ENCODE data around the gene GATAD2A. TPM values are rescaled to one million over a fixed set of nuclear protein-coding genes. Genes with fewer than 3 reads are reported as not detected.

Gene GATAD2A
- total RNA-seq, 4 donors from 2014 or later: 73.8 to 128 (median 87.7) TPM

DNA sequence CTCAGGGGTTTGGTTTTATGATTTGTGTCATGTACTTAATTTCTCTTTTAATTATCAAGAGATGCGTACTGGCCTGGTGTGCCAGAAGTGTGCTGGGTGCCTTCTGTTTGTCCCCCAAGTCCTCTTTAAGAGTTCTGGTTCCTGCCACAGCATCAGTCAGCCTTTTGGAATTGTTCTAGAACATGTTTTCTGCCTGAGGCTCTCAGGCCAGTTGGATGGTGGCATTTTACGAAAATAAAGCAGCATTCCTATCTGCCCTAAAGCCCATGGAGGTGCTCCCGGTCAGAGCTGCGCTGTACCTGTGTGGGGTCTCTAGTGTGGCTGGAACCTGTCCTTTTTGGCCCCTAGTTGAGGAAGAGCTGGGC lies 55.8 kb downstream of the GATAD2A start:
- intact Hi-C loops (cut with DNase I; ENCODE audit: low total_unique reads): no loop called here
- TF ChIP-seq, protein P1, sequence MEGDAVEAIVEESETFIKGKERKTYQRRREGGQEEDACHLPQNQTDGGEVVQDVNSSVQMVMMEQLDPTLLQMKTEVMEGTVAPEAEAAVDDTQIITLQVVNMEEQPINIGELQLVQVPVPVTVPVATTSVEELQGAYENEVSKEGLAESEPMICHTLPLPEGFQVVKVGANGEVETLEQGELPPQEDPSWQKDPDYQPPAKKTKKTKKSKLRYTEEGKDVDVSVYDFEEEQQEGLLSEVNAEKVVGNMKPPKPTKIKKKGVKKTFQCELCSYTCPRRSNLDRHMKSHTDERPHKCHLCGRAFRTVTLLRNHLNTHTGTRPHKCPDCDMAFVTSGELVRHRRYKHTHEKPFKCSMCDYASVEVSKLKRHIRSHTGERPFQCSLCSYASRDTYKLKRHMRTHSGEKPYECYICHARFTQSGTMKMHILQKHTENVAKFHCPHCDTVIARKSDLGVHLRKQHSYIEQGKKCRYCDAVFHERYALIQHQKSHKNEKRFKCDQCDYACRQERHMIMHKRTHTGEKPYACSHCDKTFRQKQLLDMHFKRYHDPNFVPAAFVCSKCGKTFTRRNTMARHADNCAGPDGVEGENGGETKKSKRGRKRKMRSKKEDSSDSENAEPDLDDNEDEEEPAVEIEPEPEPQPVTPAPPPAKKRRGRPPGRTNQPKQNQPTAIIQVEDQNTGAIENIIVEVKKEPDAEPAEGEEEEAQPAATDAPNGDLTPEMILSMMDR (IDR thresholded peaks at IDR 0.05): no peak
- TF ChIP-seq POLR2A (IDR thresholded peaks at IDR 0.05): no peak
- DNase-seq (ENCODE audit: low spot score in 2 of 2): no peak
- 73 to 84% methylated on average over 3 to 4 of the region's 4 CpGs for WGBS, 2 donors
- H3K4me3 ChIP-seq (ENCODE audit: low read depth, poor library complexity, severe bottlenecking): no peak overlapping the region

DNA sequence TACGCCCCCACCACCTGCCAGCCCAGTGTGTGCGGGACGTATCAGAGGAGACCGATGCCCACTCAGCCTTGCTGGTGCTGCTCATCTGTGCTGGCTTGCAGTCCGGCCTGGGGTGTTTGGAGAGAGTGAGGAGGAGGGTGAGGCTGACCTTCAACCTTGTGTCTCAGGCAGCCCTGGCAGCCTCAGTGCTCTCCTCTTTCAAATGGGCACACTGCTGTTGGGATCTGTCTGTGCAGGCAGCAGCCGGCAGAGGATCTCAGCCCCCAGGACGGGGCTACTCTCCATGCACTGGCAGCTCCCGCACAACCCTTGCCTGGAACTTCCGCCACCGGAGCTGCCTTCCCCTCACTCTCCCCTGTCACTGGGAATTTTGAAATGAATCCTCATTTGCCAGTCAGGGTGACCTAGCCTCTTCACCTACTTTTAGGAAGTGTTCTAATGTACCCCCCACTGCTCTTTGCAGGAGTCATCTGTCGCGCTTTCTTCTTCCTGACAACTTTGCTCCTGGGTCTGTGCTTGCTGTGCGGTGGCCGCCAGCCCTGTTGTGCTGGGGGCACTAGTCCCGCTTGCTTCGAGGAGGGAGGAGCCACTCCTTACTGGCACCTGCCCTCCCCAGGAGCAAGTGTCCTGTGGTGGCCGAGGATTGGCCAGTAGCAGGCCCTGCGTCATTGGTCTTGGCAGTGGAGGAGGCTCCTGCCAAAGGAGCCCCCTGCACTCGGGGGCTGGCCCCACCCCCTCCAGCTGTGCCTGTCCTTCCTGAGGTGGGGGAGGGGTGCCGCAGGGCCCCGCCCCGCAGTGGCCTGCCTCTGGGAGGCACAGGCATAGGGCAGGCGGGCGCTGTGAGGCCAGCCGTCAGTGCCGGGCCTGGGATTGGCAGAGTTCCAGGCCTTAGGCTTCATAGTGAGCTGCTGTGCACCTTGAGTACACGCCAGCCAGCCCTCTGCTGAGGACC lies 56.5 kb downstream of the GATAD2A start:
- DNase-seq (ENCODE audit: low spot score in 2 of 2): no peak
- WGBS, 2 donors: 48 to 50% methylated on average over 20 to 22 of the region's 27 CpGs
- TF ChIP-seq, protein P1 (IDR thresholded peaks at IDR 0.05): no peak
- no peak for TF ChIP-seq POLR2A (IDR thresholded peaks at IDR 0.05)
- intact Hi-C loops (cut with DNase I; ENCODE audit: low total_unique reads): no loop called here
- no peak overlapping the region for H3K4me3 ChIP-seq (ENCODE audit: low read depth, poor library complexity, severe bottlenecking)

DNA sequence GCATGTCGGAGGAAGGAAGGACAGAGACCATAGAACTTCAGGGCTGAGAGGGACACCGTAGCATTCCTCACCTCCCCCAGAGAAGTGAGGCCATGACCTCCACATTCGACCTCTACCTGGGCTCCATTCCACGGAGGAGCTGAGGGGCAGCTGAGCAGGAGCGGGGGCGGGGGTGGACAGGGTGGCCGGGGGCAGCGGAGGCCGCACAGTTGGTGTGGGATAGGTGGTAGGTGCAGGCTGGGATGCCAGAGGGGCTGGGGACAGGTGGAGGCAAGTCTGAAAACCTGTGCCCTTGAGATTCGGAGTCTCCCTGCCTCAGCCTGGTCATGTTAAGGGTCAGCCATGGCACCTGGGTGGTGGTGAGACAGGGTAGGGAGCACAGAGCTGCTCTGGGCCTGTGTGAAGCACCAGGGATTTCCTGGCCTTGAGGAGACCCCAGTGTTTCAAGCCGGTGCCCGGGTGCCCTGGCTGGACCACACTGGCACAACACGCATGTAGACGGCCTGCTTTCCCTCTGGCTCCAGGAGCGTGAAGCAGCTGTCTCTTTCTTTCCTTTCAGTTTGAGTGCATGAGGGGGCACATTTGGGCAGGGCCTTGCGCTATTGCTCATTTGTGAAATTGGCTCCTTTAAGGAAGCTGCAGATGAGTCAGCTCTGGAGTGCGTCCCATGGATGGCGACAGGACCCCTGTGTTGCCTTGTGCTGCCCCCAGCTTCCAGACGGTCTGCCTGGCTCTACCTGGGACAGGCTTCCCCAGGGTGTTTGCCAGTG lies 58.1 kb downstream of the GATAD2A start:
- TF ChIP-seq, protein P1 (IDR thresholded peaks at IDR 0.05): no peak
- TF ChIP-seq POLR2A (IDR thresholded peaks at IDR 0.05): no peak
- no peak overlapping the region for H3K4me3 ChIP-seq (ENCODE audit: low read depth, poor library complexity, severe bottlenecking)
- DNase-seq (ENCODE audit: low spot score in 2 of 2): no peak
- WGBS, 2 donors: 44 to 55% methylated on average over 16 to 19 of the region's 19 CpGs
- intact Hi-C loops (cut with DNase I; ENCODE audit: low total_unique reads): no loop called here

DNA sequence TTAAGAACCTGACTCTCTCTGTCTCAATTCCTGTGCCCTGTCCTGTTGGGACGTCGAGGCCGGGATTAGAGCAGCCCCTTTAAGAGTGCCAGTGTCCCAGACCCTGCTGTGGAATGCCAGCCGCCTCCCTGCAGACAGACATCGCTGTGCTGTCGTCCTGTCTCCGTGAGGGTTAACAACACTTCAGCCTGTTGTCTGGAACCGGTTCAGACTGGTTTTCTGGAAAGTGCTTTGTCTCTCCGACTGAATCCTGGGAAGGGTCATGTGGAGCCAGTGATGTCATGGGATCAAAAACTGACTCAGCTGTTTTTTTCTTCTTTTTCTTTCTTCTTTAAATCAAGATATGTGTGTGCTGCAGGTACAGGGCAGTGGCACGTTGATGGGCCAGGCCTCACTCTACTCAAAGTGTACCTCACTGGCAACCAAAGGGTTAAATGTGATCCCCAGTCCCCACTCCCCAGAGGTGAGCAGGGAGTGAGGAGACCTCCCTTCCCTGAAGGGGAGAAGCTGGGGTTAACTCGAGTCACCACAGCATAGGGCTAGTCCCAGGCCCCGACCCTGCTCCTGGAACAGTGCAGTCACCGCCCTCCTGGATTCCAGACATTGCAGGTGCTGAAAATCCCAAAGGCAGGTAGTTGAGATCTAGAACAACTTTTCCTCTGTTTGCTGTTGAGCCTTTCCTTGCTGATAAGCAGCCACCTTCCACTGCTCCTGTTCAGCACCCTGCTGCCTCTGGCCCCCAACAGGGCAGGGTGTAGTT lies 59.0 kb downstream of the GATAD2A start:
- intact Hi-C loops (cut with DNase I; ENCODE audit: low total_unique reads): no loop called here
- no peak for DNase-seq (ENCODE audit: low spot score in 2 of 2)
- TF ChIP-seq, protein P1 (IDR thresholded peaks at IDR 0.05): no peak
- TF ChIP-seq POLR2A (IDR thresholded peaks at IDR 0.05): no peak
- no peak overlapping the region for H3K4me3 ChIP-seq (ENCODE audit: low read depth, poor library complexity, severe bottlenecking)
- 36 to 44% methylated on average over 13 of the region's 13 CpGs for WGBS, 2 donors

DNA sequence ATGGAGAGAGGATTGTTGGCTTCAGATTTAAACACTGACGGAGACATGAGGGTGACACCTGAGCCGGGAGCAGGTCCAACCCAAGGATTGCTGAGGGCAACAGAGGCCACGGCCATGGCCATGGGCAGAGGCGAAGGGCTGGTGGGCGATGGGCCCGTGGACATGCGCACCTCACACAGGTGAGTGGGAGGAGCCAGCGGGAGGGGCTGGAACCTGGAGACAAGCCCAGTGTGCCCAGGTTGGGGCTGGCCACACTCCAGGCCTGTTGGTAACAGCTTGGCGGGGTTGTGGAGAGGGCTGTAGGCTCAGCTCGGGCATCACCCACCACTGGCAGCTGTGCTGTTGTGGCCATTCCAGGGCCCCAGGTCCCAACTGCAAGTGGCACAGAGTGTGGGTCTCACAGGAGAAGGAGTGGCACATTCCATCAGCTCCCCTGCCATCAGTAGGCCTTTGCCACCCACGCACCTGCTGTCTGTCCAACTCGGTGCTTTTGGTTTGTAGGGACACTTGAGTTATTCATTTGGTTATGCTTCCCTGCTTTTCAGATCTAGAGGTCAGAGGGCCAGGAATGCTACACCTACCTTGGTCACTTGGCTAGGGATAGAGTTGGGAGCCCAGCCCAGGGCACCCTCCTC lies 60.1 kb downstream of the GATAD2A start:
- TF ChIP-seq, protein P1 (IDR thresholded peaks at IDR 0.05): no peak
- no peak for TF ChIP-seq POLR2A (IDR thresholded peaks at IDR 0.05)
- WGBS, 2 donors: 88 to 96% methylated on average over 11 to 12 of the region's 12 CpGs
- no peak for DNase-seq (ENCODE audit: low spot score in 2 of 2)
- no peak overlapping the region for H3K4me3 ChIP-seq (ENCODE audit: low read depth, poor library complexity, severe bottlenecking)
- intact Hi-C loops (cut with DNase I; ENCODE audit: low total_unique reads): no loop called here
